Right lobe of liver (tissue), 6 donors: ENCODE measurements around the gene ASAP3. TPM values are rescaled to one million over a fixed set of nuclear protein-coding genes. Genes with fewer than 3 reads are reported as not detected.
A peak's percentile ranks its signal among the peaks of the same experiment; 100 is the strongest.

Experiments used
- ATAC-seq, 4 donors: fragments of 200-7000 bp; cut with Tn5 transposase; one replicate each; pipeline ENCODE4 v1.9.1; 2020; ENCODE audit warnings: mild to moderate bottlenecking in 4 of 4, moderate library complexity in 4 of 4
- DNase-seq, 3 donors: peaks; one replicate each; pipeline ENCODE4 v3.0.0-alpha.2; 2020
- H3K27ac ChIP-seq, 3 donors: fragments of 200-600 bp; one replicate each; pipeline ENCODE4 v1.8.0; 2022
- H3K27me3 ChIP-seq, 2 donors: fragments of 200-600 bp; one replicate each; pipeline ENCODE4 v1.8.0; 2022
- H3K36me3 ChIP-seq, 4 donors: fragments of 200-600 bp; sonication (generic) in 1 of 4; one replicate each; pipeline versions ENCODE4 v1.5.1 to v1.8.0; 2017 to 2022; ENCODE audit warnings: control low read depth in 1 of 4
- H3K4me1 ChIP-seq, 4 donors: fragments of 200-600 bp; sonication (generic) in 1 of 4; one replicate each; pipeline versions ENCODE4 v1.5.1 to v1.8.0; 2017 to 2022; ENCODE audit warnings: control low read depth in 1 of 4
- H3K4me3 ChIP-seq, 3 donors: fragments of 200-600 bp; one replicate each; pipeline ENCODE4 v1.8.0; 2022
- H3K9me3 ChIP-seq, 4 donors: fragments of 200-600 bp; sonication (generic) in 1 of 4; one replicate each; pipeline versions ENCODE4 v1.5.1 to v1.8.0; 2017 to 2022; ENCODE audit warnings: control low read depth in 1 of 4
- POLR2A ChIP-seq: fragments of 450-650 bp; IDR thresholded peaks from one replicate; pipeline ENCODE4 v1.6.1; 2017; ENCODE audit warnings: antibody characterized with exemption, mild to moderate bottlenecking
- WGBS: methylation state at CpG from one replicate; pipeline ENCODE4 v1.1.6; 2018; ENCODE audit warnings: low coverage, low lambda C conversion rate; ENCODE audit not compliant: insufficient coverage; ENCODE audit errors: missing lambda C conversion rate; 5-methylcytosine and 5-hydroxymethylcytosine counted together
- intact Hi-C, 2 donors: fragments of 100-400 bp; cut with DNase I; formaldehyde crosslinking; loops; one replicate each; pipeline versions ENCODE4 v1.11.2 to v1.14.1; 2022
- total RNA-seq, 6 experiments: library from RNA; depleted of rRNA in 2 of 6; stranded (reverse); fragments of >200 nt in 2 of 6; fragmentation: NEBNext Ultra II Directional in 3 of 6; extraction: Animal tissue kit (Norgen Biotek cat#: 25700) in 3 of 6; gene quantifications; one replicate each; pipeline versions ENCODE4 v1.1.0 to v1.2.4, GENCODE V29; 2016 to 2023
- TF ChIP-seq, protein P1 (sequence below), 4 donors: fragments of 200-600 bp in 3 of 4; fragments of 450-650 bp in 1 of 4; IDR thresholded peaks; one replicate each; pipeline versions ENCODE4 v1.5.1 to v1.8.0; 2016 to 2022; ENCODE audit warnings: antibody characterized with exemption in 4 of 4, mild to moderate bottlenecking in 2 of 4
- donor health status: DM: no; HTN: yes; CAD: no.
- donor health status: DM: no; HTN: no; CAD: no.
- donor health status: DM: no; HTN: no; CAD: no.
- donor health status: DM: no; HTN: yes; CAD: no.
- donor health status: DM: no; HTN: yes; CAD: no.

ASAP3 gene
- total RNA-seq, 6 experiments from 2014 or later: 12.3 to 22.1 (median 16.6) TPM

DNA sequence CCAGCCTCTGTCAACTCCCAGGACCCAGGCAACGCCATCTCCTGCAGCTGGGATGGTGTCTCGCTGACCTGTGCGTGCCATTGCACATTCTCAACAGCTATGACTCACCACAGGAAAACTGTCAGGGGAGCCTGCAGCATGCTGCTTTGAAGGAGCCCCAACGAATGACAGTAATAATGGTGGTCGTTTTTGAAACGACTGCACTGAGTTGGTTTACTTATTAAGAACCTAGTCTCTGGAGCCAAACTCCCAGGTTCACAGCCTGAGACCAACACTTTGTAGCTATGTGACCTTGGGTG lies 81.0 kb downstream of the ASAP3 start:
- Histone ChIP-seq H3K4me3 (no peak overlapping the region), H3K27me3 (no peaks in the 10 kb centered on the region), H3K36me3 (peaks cover 0 to 24% (median 9%) of the 10 kb centered on the region in 4 donors), H3K4me1 (peaks cover 0 to 22% (median 8%) of the 10 kb centered on the region in 4 donors), H3K27ac (no peak overlapping the region), H3K9me3 (no peaks in the 10 kb centered on the region)
- intact Hi-C loops: no loop called here
- no peak for TF ChIP-seq POLR2A
- TF ChIP-seq, protein P1, sequence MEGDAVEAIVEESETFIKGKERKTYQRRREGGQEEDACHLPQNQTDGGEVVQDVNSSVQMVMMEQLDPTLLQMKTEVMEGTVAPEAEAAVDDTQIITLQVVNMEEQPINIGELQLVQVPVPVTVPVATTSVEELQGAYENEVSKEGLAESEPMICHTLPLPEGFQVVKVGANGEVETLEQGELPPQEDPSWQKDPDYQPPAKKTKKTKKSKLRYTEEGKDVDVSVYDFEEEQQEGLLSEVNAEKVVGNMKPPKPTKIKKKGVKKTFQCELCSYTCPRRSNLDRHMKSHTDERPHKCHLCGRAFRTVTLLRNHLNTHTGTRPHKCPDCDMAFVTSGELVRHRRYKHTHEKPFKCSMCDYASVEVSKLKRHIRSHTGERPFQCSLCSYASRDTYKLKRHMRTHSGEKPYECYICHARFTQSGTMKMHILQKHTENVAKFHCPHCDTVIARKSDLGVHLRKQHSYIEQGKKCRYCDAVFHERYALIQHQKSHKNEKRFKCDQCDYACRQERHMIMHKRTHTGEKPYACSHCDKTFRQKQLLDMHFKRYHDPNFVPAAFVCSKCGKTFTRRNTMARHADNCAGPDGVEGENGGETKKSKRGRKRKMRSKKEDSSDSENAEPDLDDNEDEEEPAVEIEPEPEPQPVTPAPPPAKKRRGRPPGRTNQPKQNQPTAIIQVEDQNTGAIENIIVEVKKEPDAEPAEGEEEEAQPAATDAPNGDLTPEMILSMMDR (IDR thresholded peaks at IDR 0.05): no peak
- WGBS: 38% methylated on average over 4 of the region's 6 CpGs
- ATAC-seq (peak in 1 of 4 donors; percentile 27), DNase-seq (no peak)

DNA sequence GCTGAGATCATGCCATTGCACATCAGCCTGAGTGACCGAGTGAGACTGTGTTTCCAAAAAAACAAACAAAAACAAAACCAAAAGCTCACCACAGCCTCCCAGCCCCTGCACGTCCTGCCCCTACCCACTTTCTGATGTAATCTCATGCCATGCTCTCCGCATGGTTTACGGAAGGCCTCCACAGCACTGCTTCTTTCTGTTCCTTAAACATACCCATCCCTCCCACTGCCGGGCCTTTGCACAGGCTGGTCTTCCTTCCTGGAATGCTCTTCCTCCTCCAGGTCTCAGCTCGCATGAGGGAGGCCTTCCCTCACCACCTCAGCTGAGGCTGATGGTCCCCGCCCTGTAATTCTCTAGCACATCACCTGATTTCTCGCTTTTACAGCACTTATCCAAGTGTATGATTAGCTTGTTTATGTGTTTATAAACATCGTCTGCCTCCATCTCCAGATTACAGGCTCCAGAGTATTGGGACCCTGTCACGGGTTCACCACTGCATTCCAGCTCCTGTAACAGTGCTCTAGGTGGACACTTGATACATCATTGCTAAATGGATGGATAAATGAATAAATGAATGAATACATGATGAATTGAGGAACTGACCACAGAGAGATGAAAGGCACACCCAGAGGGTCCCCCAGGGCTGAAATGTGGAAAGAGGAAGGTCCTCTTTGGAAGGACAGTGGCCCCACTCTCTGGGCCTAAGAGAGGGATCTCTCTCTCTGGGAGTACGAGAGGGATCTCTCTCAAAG lies 81.5 kb downstream of the ASAP3 start:
- TF ChIP-seq, protein P1 (IDR thresholded peaks at IDR 0.05): no peak
- Histone ChIP-seq H3K27me3 (no peaks in the 10 kb centered on the region), H3K9me3 (no peaks in the 10 kb centered on the region), H3K36me3 (peaks cover 0 to 27% (median 9%) of the 10 kb centered on the region in 4 donors), H3K27ac (no peak overlapping the region), H3K4me1 (peaks cover 0 to 22% (median 8%) of the 10 kb centered on the region in 4 donors), H3K4me3 (no peak overlapping the region)
- DNase-seq (no peak), ATAC-seq (peak; percentile 5 to 41 (median 18))
- intact Hi-C loops: no loop called here
- WGBS: 77% methylated on average over 10 of the region's 11 CpGs

DNA sequence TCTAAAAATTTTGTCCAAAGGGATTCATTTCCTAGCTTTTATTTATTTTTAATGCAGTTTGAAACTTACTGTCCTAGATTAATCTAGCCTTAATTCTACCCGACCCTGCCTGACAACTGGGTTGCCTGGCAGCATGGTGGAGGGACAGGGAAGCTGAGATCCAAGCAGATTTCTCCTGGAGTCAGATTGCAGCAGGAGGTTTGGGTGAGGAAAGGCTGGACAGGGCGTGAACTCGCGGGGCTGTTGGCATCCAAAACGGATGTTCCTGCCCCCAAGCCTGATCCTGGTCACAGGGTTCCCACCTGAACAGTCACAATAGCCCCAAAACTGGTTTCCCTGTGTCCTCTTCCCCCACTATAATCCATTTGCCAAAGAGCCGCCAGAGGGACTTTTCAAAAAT lies 82.7 kb downstream of the ASAP3 start:
- no peak overlapping the region for H3K4me3 ChIP-seq
- ATAC-seq (no peak), DNase-seq (no peak)
- no peaks in the 10 kb centered on the region for H3K9me3 ChIP-seq
- intact Hi-C loops: no loop called here
- WGBS: 79% methylated on average over 4 of the region's 6 CpGs
- H3K27ac ChIP-seq: no peak overlapping the region
- TF ChIP-seq, protein P1 (IDR thresholded peaks at IDR 0.05): no peak
- no peak for TF ChIP-seq POLR2A
- H3K27me3 ChIP-seq: no peaks in the 10 kb centered on the region
- H3K4me1 ChIP-seq: peaks cover 0 to 22% (median 8%) of the 10 kb centered on the region in 4 donors
- peaks cover 0 to 30% (median 12%) of the 10 kb centered on the region in 4 donors for H3K36me3 ChIP-seq

DNA sequence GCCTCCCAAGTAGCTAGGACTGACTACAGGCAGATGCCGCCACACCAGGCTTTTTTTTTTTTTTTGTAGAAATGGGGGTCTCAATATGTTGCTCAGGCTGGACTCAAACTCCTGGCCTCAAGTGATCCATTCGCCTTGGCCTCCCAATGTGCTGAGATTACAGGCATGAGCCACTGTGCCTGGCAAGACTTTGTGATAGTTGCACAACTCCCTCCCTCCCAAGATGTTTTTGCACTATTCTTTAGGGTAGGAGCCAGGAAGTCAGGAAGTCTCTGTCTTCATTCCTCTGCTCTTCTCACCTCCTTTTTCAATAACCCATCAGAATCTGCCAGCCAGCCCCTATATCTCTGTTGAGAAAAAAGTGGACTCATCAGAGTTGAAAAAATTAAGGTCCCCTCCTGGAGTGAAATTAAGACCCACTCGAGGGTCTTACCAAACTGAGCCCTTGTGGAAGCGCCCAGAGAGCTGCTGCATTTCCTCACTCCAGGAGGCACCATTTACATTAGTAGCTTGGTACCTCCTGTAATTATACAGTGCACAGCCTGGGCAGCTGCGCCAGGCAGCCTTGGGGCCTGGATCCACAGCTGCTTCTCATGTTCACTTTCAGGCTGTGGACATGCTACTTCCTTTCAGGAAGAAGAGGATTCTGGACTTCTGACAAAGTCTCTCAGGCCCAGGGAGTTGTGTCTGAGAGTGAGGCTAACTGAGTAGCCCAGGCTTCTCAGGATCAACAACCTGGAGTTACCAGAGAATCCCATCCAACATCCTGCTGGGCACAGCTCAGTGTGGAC lies 83.5 kb downstream of the ASAP3 start:
- intact Hi-C loops: no loop called here
- Histone ChIP-seq H3K27ac (no peak overlapping the region), H3K36me3 (peaks cover 0 to 30% (median 13%) of the 10 kb centered on the region in 4 donors), H3K27me3 (no peaks in the 10 kb centered on the region), H3K9me3 (no peaks in the 10 kb centered on the region), H3K4me3 (no peak overlapping the region), H3K4me1 (peaks cover 0 to 22% (median 10%) of the 10 kb centered on the region in 4 donors)
- TF ChIP-seq, protein P1 (IDR thresholded peaks at IDR 0.05): no peak
- no peak for TF ChIP-seq POLR2A
- no peak for DNase-seq
- ATAC-seq: no peak
- 77% methylated on average over 3 of the region's 5 CpGs for WGBS
